ENCODE results near the gene SLC29A1.

The SLC29A1 gene

DNA sequence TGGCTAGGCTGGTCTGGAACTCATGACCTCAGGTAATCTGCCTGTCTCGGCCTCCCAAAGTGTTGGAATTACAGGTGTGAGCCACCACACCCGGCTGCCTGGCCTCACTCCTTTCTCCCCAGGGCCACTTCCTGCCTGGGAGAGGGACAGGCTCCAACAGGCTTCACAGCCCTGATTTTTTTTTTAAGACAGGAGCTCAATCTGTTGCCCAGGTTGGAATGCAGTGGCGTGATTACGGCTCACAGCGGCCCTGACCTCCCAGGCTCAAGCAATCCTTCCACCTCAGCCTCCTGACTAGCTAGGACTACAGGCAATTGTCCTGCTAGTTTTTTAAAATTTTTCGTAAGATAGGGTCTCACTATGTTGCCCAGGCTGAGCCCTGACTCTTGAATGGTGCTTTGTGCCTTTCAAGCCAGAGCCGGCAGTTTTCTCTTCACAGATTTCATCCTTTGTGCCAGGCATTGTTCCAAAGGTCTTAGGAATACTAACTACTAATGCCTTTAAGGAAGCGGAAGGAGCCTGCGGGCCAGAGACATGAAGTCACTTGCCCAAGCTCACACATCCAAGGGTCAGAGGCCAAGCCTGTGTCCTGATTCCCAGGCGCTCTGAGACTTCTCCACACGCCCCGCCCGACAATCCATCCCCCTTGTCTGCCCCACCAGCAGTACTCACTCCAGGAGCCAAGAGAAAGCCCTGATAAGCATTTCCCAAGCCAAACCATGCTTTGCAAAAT is 45.5 kb upstream of the SLC29A1 start:
- no peak overlapping the region for H3K27ac ChIP-seq (ENCODE audit: low read depth, low read length)
- no peaks in the 10 kb centered on the region for H3K9me3 ChIP-seq (ENCODE audit: insufficient read depth, low read length)

DNA sequence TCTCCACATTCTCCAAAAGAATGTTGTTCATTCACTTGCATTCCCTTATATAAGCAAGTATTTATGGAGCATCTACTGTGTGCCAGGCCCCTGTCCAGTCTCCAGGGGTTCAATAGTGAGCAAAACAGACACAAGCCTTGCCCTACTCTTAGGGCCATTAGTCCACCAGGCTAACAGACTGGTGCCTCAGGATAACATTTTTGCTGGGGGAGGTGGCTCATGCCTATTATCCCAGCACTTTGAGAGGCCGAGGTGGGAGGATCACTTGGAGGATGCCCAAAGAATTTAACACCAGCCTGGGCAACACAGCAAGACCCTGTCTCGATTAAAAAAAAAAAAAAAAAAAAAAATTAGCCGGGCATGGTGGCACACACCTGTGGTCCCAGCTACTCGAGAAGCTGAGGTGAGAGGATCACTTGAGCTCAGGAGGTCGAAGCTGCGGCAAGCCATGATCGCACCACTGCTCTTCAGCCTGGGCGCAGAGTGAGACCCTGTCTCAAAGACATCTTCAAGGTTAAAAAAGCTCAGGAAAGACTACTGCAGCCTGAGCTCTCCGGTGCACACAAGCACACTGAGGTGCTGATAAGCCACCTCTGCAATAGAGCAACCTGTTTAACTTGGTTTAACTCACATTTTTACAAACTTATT is 44.8 kb upstream of the SLC29A1 start:
- no peaks in the 10 kb centered on the region for H3K36me3 ChIP-seq (ENCODE audit: low read length)
- H3K4me3 ChIP-seq (ENCODE audit: insufficient read depth, low read length, poor library complexity, severe bottlenecking): no peak overlapping the region
- TF ChIP-seq EZH2phosphoT487 (conservative IDR thresholded peaks at IDR 0.05; ENCODE audit: low read length): no peak
- TF ChIP-seq, protein P1, sequence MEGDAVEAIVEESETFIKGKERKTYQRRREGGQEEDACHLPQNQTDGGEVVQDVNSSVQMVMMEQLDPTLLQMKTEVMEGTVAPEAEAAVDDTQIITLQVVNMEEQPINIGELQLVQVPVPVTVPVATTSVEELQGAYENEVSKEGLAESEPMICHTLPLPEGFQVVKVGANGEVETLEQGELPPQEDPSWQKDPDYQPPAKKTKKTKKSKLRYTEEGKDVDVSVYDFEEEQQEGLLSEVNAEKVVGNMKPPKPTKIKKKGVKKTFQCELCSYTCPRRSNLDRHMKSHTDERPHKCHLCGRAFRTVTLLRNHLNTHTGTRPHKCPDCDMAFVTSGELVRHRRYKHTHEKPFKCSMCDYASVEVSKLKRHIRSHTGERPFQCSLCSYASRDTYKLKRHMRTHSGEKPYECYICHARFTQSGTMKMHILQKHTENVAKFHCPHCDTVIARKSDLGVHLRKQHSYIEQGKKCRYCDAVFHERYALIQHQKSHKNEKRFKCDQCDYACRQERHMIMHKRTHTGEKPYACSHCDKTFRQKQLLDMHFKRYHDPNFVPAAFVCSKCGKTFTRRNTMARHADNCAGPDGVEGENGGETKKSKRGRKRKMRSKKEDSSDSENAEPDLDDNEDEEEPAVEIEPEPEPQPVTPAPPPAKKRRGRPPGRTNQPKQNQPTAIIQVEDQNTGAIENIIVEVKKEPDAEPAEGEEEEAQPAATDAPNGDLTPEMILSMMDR (IDR thresholded peaks at IDR 0.05; ENCODE audit: insufficient read depth, low read length, poor library complexity, severe bottlenecking): no peak
- H3K9me3 ChIP-seq (ENCODE audit: insufficient read depth, low read length): no peaks in the 10 kb centered on the region
- H2AFZ ChIP-seq (ENCODE audit: low read depth, low read length, severe bottlenecking): no peak overlapping the region
- no peaks in the 10 kb centered on the region for H4K20me1 ChIP-seq (ENCODE audit: low read depth, low read length)
- no peaks in the 10 kb centered on the region for H3F3A ChIP-seq (ENCODE audit: insufficient read depth)
- H3K79me2 ChIP-seq (ENCODE audit: insufficient read depth, low read length): no peaks in the 10 kb centered on the region
- H3K27ac ChIP-seq (ENCODE audit: low read depth, low read length): no peak overlapping the region
- no peaks in the 10 kb centered on the region for H3K27me3 ChIP-seq (ENCODE audit: low read length)
- H3K4me2 ChIP-seq (ENCODE audit: low read depth, low read length, poor library complexity, severe bottlenecking): no peak overlapping the region
- no peak overlapping the region for H3K9ac ChIP-seq (ENCODE audit: low read length)
- no peaks in the 10 kb centered on the region for H3K9me2 ChIP-seq (replicated peaks; ENCODE audit: insufficient read depth, low read length)

More for the DNA sequence above, 45.5 kb upstream of the SLC29A1 start:
- Histone ChIP-seq H3K9ac (ENCODE audit: low read length) (no peak overlapping the region), H4K20me1 (ENCODE audit: low read depth, low read length) (no peaks in the 10 kb centered on the region), H3K79me2 (ENCODE audit: insufficient read depth, low read length) (no peaks in the 10 kb centered on the region), H3F3A (ENCODE audit: insufficient read depth) (no peaks in the 10 kb centered on the region), H2AFZ (ENCODE audit: low read depth, low read length, severe bottlenecking) (no peak overlapping the region), H3K36me3 (ENCODE audit: low read length) (no peaks in the 10 kb centered on the region), H3K4me3 (ENCODE audit: insufficient read depth, low read length, poor library complexity, severe bottlenecking) (no peak overlapping the region), H3K9me2 (replicated peaks; ENCODE audit: insufficient read depth, low read length) (no peaks in the 10 kb centered on the region), H3K4me2 (ENCODE audit: low read depth, low read length, poor library complexity, severe bottlenecking) (no peak overlapping the region), H3K27me3 (ENCODE audit: low read length) (no peaks in the 10 kb centered on the region)
- no peak for TF ChIP-seq EZH2phosphoT487 (conservative IDR thresholded peaks at IDR 0.05; ENCODE audit: low read length)
- TF ChIP-seq, protein P1 (IDR thresholded peaks at IDR 0.05; ENCODE audit: insufficient read depth, low read length, poor library complexity, severe bottlenecking): no peak

DNA sequence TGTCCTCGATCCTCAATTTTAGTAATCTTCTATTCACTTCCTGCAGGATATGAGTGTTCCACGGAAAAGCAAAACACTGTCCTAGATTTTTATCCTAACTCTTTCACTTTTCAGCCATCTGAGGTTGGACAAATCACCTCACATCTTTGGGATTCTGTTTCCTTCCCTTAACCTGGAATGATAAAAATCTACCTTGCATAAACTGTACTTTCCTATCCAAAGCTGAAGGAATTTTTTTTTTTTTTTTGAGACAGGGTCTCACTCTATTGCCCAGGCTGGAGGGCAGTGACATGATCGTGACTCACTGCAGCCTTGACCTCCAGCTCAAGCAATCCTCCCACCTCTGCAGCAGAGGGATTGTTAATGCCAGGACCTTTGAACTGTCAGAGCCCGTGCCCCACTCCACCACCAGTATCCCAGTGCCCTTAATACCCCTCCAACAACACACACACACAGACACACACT is 44.3 kb upstream of the SLC29A1 start:
- Histone ChIP-seq H3K9ac (ENCODE audit: low read length) (no peak overlapping the region), H3K27me3 (ENCODE audit: low read length) (no peaks in the 10 kb centered on the region), H3K36me3 (ENCODE audit: low read length) (no peaks in the 10 kb centered on the region), H3K4me2 (ENCODE audit: low read depth, low read length, poor library complexity, severe bottlenecking) (no peak overlapping the region), H3K9me2 (replicated peaks; ENCODE audit: insufficient read depth, low read length) (no peaks in the 10 kb centered on the region), H2AFZ (ENCODE audit: low read depth, low read length, severe bottlenecking) (no peak overlapping the region), H3K79me2 (ENCODE audit: insufficient read depth, low read length) (no peaks in the 10 kb centered on the region), H3F3A (ENCODE audit: insufficient read depth) (no peaks in the 10 kb centered on the region), H3K9me3 (ENCODE audit: insufficient read depth, low read length) (no peaks in the 10 kb centered on the region), H4K20me1 (ENCODE audit: low read depth, low read length) (no peaks in the 10 kb centered on the region), H3K4me3 (ENCODE audit: insufficient read depth, low read length, poor library complexity, severe bottlenecking) (no peak overlapping the region), H3K27ac (ENCODE audit: low read depth, low read length) (no peak overlapping the region)
- TF ChIP-seq, protein P1 (IDR thresholded peaks at IDR 0.05; ENCODE audit: insufficient read depth, low read length, poor library complexity, severe bottlenecking): no peak
- TF ChIP-seq EZH2phosphoT487 (conservative IDR thresholded peaks at IDR 0.05; ENCODE audit: low read length): no peak
